GM12878 (cell line): ENCODE data around the gene VPS39. TPM values are rescaled to one million over a fixed set of nuclear protein-coding genes. Genes with fewer than 3 reads are reported as not detected.

Source experiments
- ATAC-seq: fragments of 200-7000 bp; cut with Tn5 transposase; 3 replicates; pipeline ENCODE4 v1.9.1; 2020; ENCODE audit warnings: mild to moderate bottlenecking, moderate library complexity
- BruUV-seq: library from RNA; stranded (reverse); fragments of 400-500 nt; replicated peaks from 2 replicates; lab custom pipeline; 2021; lab: Mats Ljungman, UMichigan
- CTCF ChIA-PET: fragments of 300-600 bp; sonication (Branson Sonifier 250); formaldehyde crosslinking; extraction: SDS; loops from one replicate; lab custom pipeline; 2021; ENCODE audit warnings: inconsistent platforms; lab: Yijun Ruan, JAX
- POLR2A ChIA-PET: fragments of 350-600 bp; formaldehyde crosslinking; extraction: SDS; loops from one replicate; lab custom pipeline; 2021; ENCODE audit warnings: inconsistent platforms; lab: Charles Lee
- RAD21 ChIA-PET: fragments of 300-600 bp; sonication (Branson Sonifier 250); formaldehyde crosslinking; loops from one replicate; lab custom pipeline; 2023; ENCODE audit warnings: antibody characterized with exemption; ENCODE audit not compliant: unreplicated experiment; lab: Charles Lee
- SMC1A ChIA-PET: fragments of 300-600 bp; sonication (Branson Sonifier 250); formaldehyde crosslinking; loops from one replicate; lab custom pipeline; 2023; ENCODE audit not compliant: unreplicated experiment, uncharacterized antibody; lab: Charles Lee
- DNase-seq: peaks from one replicate; pipeline ENCODE4 v3.0.0-alpha.2; 2011; ENCODE audit warnings: low read depth, low spot score
- FAIRE-seq: peaks from 3 replicates; lab custom pipeline; 2011; peaks lifted over from hg19 to GRCh38; lab: Jason Lieb, UNC
- H2AFZ ChIP-seq: 2 replicates; pipeline ENCODE4 v1.6.0; 2011; ENCODE audit warnings: low read depth, low read length, control low read depth; ENCODE audit not compliant: control insufficient read depth
- H3K27ac ChIP-seq: 2 replicates; pipeline ENCODE4 v1.5.1; 2011; ENCODE audit warnings: control low read depth; ENCODE audit not compliant: control insufficient read depth, insufficient read depth
- H3K27me3 ChIP-seq, 2 experiments: replicated peaks in 1 of 2; 2 replicates each; pipeline versions ENCODE4 v1.6.0 to v1.6.1; 2011; ENCODE audit warnings: low read length in 1 of 2; ENCODE audit not compliant: control insufficient read depth in 2 of 2, insufficient read depth in 2 of 2
- H3K36me3 ChIP-seq, 2 experiments: 2 replicates each; pipeline ENCODE4 v1.5.1; 2011; ENCODE audit warnings: low read length in 1 of 2; ENCODE audit not compliant: control insufficient read depth in 2 of 2, insufficient read depth in 2 of 2
- H3K4me1 ChIP-seq: 2 replicates; pipeline ENCODE4 v1.6.1; 2011; ENCODE audit warnings: mild to moderate bottlenecking, low read length, moderate library complexity, mixed read lengths; ENCODE audit not compliant: control insufficient read depth, insufficient read depth
- H3K4me2 ChIP-seq: 2 replicates; pipeline ENCODE4 v1.6.0; 2011; ENCODE audit warnings: control low read depth; ENCODE audit not compliant: control insufficient read depth, insufficient read depth
- H3K4me3 ChIP-seq: fragments of 200-600 bp; sonication (generic); 2 replicates; pipeline ENCODE4 v1.5.1; 2016
- H3K79me2 ChIP-seq: 2 replicates; pipeline ENCODE4 v1.6.0; 2011; ENCODE audit warnings: low read length; ENCODE audit not compliant: control insufficient read depth, insufficient read depth
- H3K9ac ChIP-seq: 2 replicates; pipeline ENCODE4 v1.8.0; 2011; ENCODE audit warnings: low read length, control low read depth, mixed read lengths; ENCODE audit not compliant: control insufficient read depth, insufficient read depth
- H3K9me3 ChIP-seq: replicated peaks from 3 replicates; pipeline ENCODE4 v1.5.1; 2011; ENCODE audit warnings: mild to moderate bottlenecking, low read length; ENCODE audit not compliant: control insufficient read depth, insufficient read depth
- H4K20me1 ChIP-seq: 2 replicates; pipeline ENCODE4 v1.6.0; 2011; ENCODE audit not compliant: control insufficient read depth, insufficient read depth
- CEBPZ ChIP-seq: fragments of 150-350 bp; IDR thresholded peaks from 2 replicates; pipeline ENCODE4 v1.6.1; 2016; ENCODE audit warnings: low read depth, low read length
- CREB1 ChIP-seq: IDR thresholded peaks from 2 replicates; pipeline ENCODE4 v1.6.1; 2012; ENCODE audit warnings: low read depth, mild to moderate bottlenecking, inconsistent platforms
- EED ChIP-seq: sonication (generic); IDR thresholded peaks from 2 replicates; pipeline ENCODE4 v1.6.1; 2016; ENCODE audit warnings: antibody characterized with exemption, low read depth
- EGR1 ChIP-seq, 2 experiments: IDR thresholded peaks; 1 replicate in 1 of 2; 2 replicates in 1 of 2; pipeline ENCODE4 v1.6.1; 2011 to 2012; ENCODE audit warnings: low read depth in 2 of 2, low read length in 2 of 2, borderline replicate concordance in 1 of 2, mild to moderate bottlenecking in 1 of 2, moderate library complexity in 1 of 2
- ESRRA ChIP-seq: IDR thresholded peaks from 2 replicates; pipeline ENCODE4 v1.6.1; 2012; ENCODE audit warnings: mild to moderate bottlenecking, low read length, improper control_type of control experiment
- EZH2 ChIP-seq: IDR thresholded peaks from 2 replicates; pipeline ENCODE4 v1.6.1; 2012; ENCODE audit warnings: low read depth, mild to moderate bottlenecking, control low read depth, inconsistent platforms, low read length, borderline replicate concordance; ENCODE audit not compliant: control insufficient read depth
- JUNB ChIP-seq: IDR thresholded peaks from 2 replicates; pipeline ENCODE4 v1.6.1; 2016; ENCODE audit warnings: antibody characterized with exemption, mild to moderate bottlenecking
- MEF2A ChIP-seq: IDR thresholded peaks from 2 replicates; pipeline ENCODE4 v1.6.1; 2011; ENCODE audit warnings: low read depth, mild to moderate bottlenecking, low read length, moderate library complexity; ENCODE audit not compliant: insufficient read depth
- MXI1 ChIP-seq: fragments of 150-350 bp; IDR thresholded peaks from 2 replicates; pipeline ENCODE4 v1.6.1; 2011; ENCODE audit warnings: low read depth, mild to moderate bottlenecking, inconsistent platforms, low read length, improper control_type of control experiment
- NR2F1 ChIP-seq: fragments of 450-650 bp; conservative IDR thresholded peaks from 2 replicates; pipeline ENCODE4 v1.6.1; 2017; ENCODE audit warnings: mild to moderate bottlenecking
- SMAD1 ChIP-seq: fragments of 450-650 bp; IDR thresholded peaks from 2 replicates; pipeline ENCODE4 v1.6.1; 2018; ENCODE audit warnings: mild to moderate bottlenecking, low read depth; ENCODE audit not compliant: partially characterized antibody
- SRF ChIP-seq, 2 experiments: IDR thresholded peaks; 2 replicates each; pipeline ENCODE4 v1.6.1; 2011; ENCODE audit warnings: low read depth in 2 of 2, low read length in 2 of 2, mild to moderate bottlenecking in 1 of 2, moderate library complexity in 1 of 2
- USF2 ChIP-seq: IDR thresholded peaks from 2 replicates; pipeline ENCODE4 v1.6.1; 2011; ENCODE audit warnings: low read depth, low read length, improper control_type of control experiment, borderline replicate concordance
- WRNIP1 ChIP-seq: IDR thresholded peaks from 2 replicates; pipeline ENCODE4 v1.6.1; 2011; ENCODE audit warnings: low read depth, low read length, improper control_type of control experiment, borderline replicate concordance
- WGBS: methylation state at CpG from one replicate; pipeline ENCODE4 v1.1.6; 2016; ENCODE audit warnings: low lambda C conversion rate; ENCODE audit not compliant: insufficient replicate concordance, insufficient coverage; ENCODE audit errors: missing lambda C conversion rate; 5-methylcytosine and 5-hydroxymethylcytosine counted together
- in situ Hi-C: fragments of 300-500 bp; cut with MboI; formaldehyde crosslinking; loops from 9 replicates; pipeline ENCODE4 v1.14.3; 2018; ENCODE audit warnings: mixed read lengths
- intact Hi-C: fragments of 100-400 bp; cut with micrococcal nuclease; formaldehyde crosslinking; loops from one replicate; pipeline ENCODE4 v1.14.2; 2022; ENCODE audit not compliant: unreplicated experiment
- polyA plus RNA-seq, 11 experiments: library from polyadenylated mRNA; depleted of rRNA in 4 of 11; unstranded in 6 of 11; stranded (reverse) in 5 of 11; fragments of >200 nt; fragmentation: Nextera tagmentation in 4 of 11; fragmentation: Illumina TruSeq in 1 of 11; extraction: Ambion mirVana in 4 of 11; extraction: Trizol in 1 of 11; gene quantifications; 1 replicate in 1 of 11; 2 replicates in 10 of 11; pipeline versions ENCODE4 v1.2.1 to v1.2.3, GENCODE V29; 2011 to 2016; ENCODE audit warnings: inconsistent platforms in 2 of 11, missing spikeins in 2 of 11, low read depth in 1 of 11
- total RNA-seq, 4 experiments: library from RNA; depleted of rRNA in 3 of 4; stranded (reverse); fragments of >200 nt in 3 of 4; fragmentation: Illumina TruSeq in 1 of 4; extraction: Trizol in 1 of 4; gene quantifications; 2 replicates each; pipeline versions ENCODE4 v1.2.1 to v1.2.3, GENCODE V29; 2013 to 2021

The VPS39 gene
- total and polyA plus RNA-seq, 10 of the 15 experiments (the other 5 are each of a cell fraction or from before 2014, with no cell fraction given): 4.9 to 50.0 (median 36.2) TPM

GRCh38 chr15:42191610-42192346 lies 16.3 kb downstream of the VPS39 start:
- peak overlapping the region; percentile 41 for H3K9ac ChIP-seq
- peaks cover 3% of the 10 kb centered on the region for H3K79me2 ChIP-seq
- H3K4me2 ChIP-seq: peak overlapping the region; percentile 69
- H3K27me3 ChIP-seq: no peaks in the 10 kb centered on the region
- peaks cover 29% of the 10 kb centered on the region for H3K4me1 ChIP-seq
- ChIA-PET RAD21 (no interaction called here), CTCF (interaction anchor here (0.5 to 1.3 kb wide), 4 partner anchors 25 to 1357 kb away, joined by 3 read pairs; no protein-coding TSS in a partner anchor), SMC1A (interaction anchor here (0.9 to 1.6 kb wide), 3 partner anchors 12 to 419 kb away, joined by 3 to 5 read pairs (median 3); partner anchors contain the start of gene VPS39), POLR2A (interaction anchor here (1.3 kb wide), 1 partner anchor 16 kb away, joined by 4 read pairs; no protein-coding TSS in a partner anchor)
- FAIRE-seq (peak; percentile 44), ATAC-seq (peak; percentile 72), DNase-seq (peak; percentile 24)
- 21% methylated on average over 8 of the region's 8 CpGs for WGBS
- BruUV-seq: no TSS peak
- intact Hi-C loops (no loop called here), in situ Hi-C loops (no loop called here)
- TF ChIP-seq SMAD1 (no peak), CEBPZ (no peak), EED (no peak), SRF (IDR thresholded peaks at IDR 0.05; ENCODE audit: low read depth in 2 of 2, low read length in 2 of 2) (no peak), EGR1 (IDR thresholded peaks at IDR 0.05; ENCODE audit: borderline replicate concordance in 1 of 2, low read depth in 2 of 2, low read length in 2 of 2) (no peak), JUNB (peak; percentile 76), MXI1 (no peak), EZH2 (no peak), USF2 (no peak), ESRRA (no peak), WRNIP1 (no peak), NR2F1 (no peak), MEF2A (0 out of 2 replicates have a peak, but pooled peaks have one; percentile 12), CREB1 (0 out of 2 replicates have a peak, but pooled peaks have one; percentile 32)
- no peak overlapping the region; the same call in 1 of the 2 replicates for H2AFZ ChIP-seq
- H3K4me3 ChIP-seq: peak overlapping the region; percentile 42
- peaks cover 8% of the 10 kb centered on the region; the same call in 2 of the 3 replicates for H3K9me3 ChIP-seq
- peaks cover 3 to 24% of the 10 kb centered on the region in 2 experiments for H3K36me3 ChIP-seq
- H3K27ac ChIP-seq: peak overlapping the region; percentile 79
- no peaks in the 10 kb centered on the region for H4K20me1 ChIP-seq
